PFSK-1 (cell line): ENCODE measurements around the gene TTC27.

ENCODE experiments used
- FOXP2 ChIP-seq: optimal IDR thresholded peaks from 2 replicates; pipeline ENCODE3; 2011; ENCODE audit warnings: borderline replicate concordance, control low read depth, inconsistent platforms; ENCODE audit not compliant: insufficient read depth; ENCODE audit errors: extremely low read length, extremely low read depth
- POLR2AphosphoS5 ChIP-seq: IDR thresholded peaks from 2 replicates; pipeline ENCODE4 v1.6.1; 2012; ENCODE audit warnings: low read depth, mild to moderate bottlenecking, control low read depth, low read length, moderate library complexity
- SIN3A ChIP-seq: IDR thresholded peaks from 2 replicates; pipeline ENCODE4 v1.6.1; 2012; ENCODE audit warnings: mild to moderate bottlenecking, low read length, moderate library complexity, borderline replicate concordance; ENCODE audit not compliant: insufficient read depth
- TAF1 ChIP-seq: IDR thresholded peaks from 2 replicates; pipeline ENCODE4 v1.6.1; 2012; ENCODE audit warnings: low read length, control low read depth, borderline replicate concordance; ENCODE audit not compliant: insufficient read depth
- TF ChIP-seq, protein P1 (sequence below), 2 experiments: IDR thresholded peaks; 2 replicates each; pipeline versions ENCODE4 v1.6.1 to v1.8.0; 2011 to 2012; ENCODE audit warnings: low read depth in 2 of 2, low read length in 2 of 2, control low read depth in 1 of 2, inconsistent platforms in 1 of 2, mild to moderate bottlenecking in 1 of 2, moderate library complexity in 1 of 2; ENCODE audit not compliant: insufficient read depth in 1 of 2

The TTC27 gene

GRCh38 chr2:32863326-32863725, 235.5 kb downstream of the TTC27 start:
- TF ChIP-seq, protein P1, sequence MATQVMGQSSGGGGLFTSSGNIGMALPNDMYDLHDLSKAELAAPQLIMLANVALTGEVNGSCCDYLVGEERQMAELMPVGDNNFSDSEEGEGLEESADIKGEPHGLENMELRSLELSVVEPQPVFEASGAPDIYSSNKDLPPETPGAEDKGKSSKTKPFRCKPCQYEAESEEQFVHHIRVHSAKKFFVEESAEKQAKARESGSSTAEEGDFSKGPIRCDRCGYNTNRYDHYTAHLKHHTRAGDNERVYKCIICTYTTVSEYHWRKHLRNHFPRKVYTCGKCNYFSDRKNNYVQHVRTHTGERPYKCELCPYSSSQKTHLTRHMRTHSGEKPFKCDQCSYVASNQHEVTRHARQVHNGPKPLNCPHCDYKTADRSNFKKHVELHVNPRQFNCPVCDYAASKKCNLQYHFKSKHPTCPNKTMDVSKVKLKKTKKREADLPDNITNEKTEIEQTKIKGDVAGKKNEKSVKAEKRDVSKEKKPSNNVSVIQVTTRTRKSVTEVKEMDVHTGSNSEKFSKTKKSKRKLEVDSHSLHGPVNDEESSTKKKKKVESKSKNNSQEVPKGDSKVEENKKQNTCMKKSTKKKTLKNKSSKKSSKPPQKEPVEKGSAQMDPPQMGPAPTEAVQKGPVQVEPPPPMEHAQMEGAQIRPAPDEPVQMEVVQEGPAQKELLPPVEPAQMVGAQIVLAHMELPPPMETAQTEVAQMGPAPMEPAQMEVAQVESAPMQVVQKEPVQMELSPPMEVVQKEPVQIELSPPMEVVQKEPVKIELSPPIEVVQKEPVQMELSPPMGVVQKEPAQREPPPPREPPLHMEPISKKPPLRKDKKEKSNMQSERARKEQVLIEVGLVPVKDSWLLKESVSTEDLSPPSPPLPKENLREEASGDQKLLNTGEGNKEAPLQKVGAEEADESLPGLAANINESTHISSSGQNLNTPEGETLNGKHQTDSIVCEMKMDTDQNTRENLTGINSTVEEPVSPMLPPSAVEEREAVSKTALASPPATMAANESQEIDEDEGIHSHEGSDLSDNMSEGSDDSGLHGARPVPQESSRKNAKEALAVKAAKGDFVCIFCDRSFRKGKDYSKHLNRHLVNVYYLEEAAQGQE (IDR thresholded peaks at IDR 0.05; ENCODE audit: insufficient read depth in 1 of 2, low read depth in 2 of 2, low read length in 2 of 2): no peak
- TF ChIP-seq POLR2AphosphoS5: no peak
- no peak for TF ChIP-seq TAF1
- TF ChIP-seq FOXP2: no peak
- TF ChIP-seq SIN3A: no peak

- TF ChIP-seq SIN3A (no peak), TAF1 (no peak), FOXP2 (no peak), POLR2AphosphoS5 (no peak)
- TF ChIP-seq, protein P1 (IDR thresholded peaks at IDR 0.05; ENCODE audit: insufficient read depth in 1 of 2, low read depth in 2 of 2, low read length in 2 of 2): no peak
Measured at GRCh38 chr2:32863803-32864202, 236.0 kb downstream of the TTC27 start.

GRCh38 chr2:32864334-32865111, 236.7 kb downstream of the TTC27 start:
- TF ChIP-seq FOXP2 (no peak), POLR2AphosphoS5 (no peak), SIN3A (no peak), TAF1 (no peak)
- TF ChIP-seq, protein P1 (IDR thresholded peaks at IDR 0.05; ENCODE audit: insufficient read depth in 1 of 2, low read depth in 2 of 2, low read length in 2 of 2): no peak

GRCh38 chr2:32865399-32866068, 237.7 kb downstream of the TTC27 start:
- TF ChIP-seq SIN3A: no peak
- no peak for TF ChIP-seq TAF1
- TF ChIP-seq, protein P1 (IDR thresholded peaks at IDR 0.05; ENCODE audit: insufficient read depth in 1 of 2, low read depth in 2 of 2, low read length in 2 of 2): no peak
- no peak for TF ChIP-seq POLR2AphosphoS5
- TF ChIP-seq FOXP2: no peak
